Activated T-helper 17 cell treated with anti-CD3 and anti-CD28 coated beads, Interleukin-2, amount 50 U/mL, for 72 hours (primary cell): ENCODE measurements around the gene TANGO2. TPM values are rescaled to one million over a fixed set of nuclear protein-coding genes. Genes with fewer than 3 reads are reported as not detected.

ENCODE experiments used
- ATAC-seq: fragments of 150-1000 bp; cut with Tn5 transposase; replicated peaks from 2 replicates; pipeline ENCODE4 v1.10.0; 2021; ENCODE audit warnings: mild to moderate bottlenecking, moderate library complexity
- H3K27ac Mint-ChIP-seq: one replicate; pipeline ENCODE4 v1.8.0; 2022; ENCODE audit warnings: mixed read lengths
- H3K27me3 Mint-ChIP-seq: one replicate; pipeline ENCODE4 v1.8.0; 2022; ENCODE audit warnings: mixed read lengths
- H3K36me3 Mint-ChIP-seq: one replicate; pipeline ENCODE4 v1.8.0; 2022; ENCODE audit warnings: low read depth, mild to moderate bottlenecking, mixed read lengths
- H3K4me1 Mint-ChIP-seq: one replicate; pipeline ENCODE4 v1.8.0; 2022; ENCODE audit warnings: mixed read lengths
- H3K4me3 Mint-ChIP-seq: one replicate; pipeline ENCODE4 v1.8.0; 2022; ENCODE audit warnings: mild to moderate bottlenecking, mixed read lengths
- H3K9me3 Mint-ChIP-seq: one replicate; pipeline ENCODE4 v1.8.0; 2022; ENCODE audit warnings: mixed read lengths
- total RNA-seq, 2 donors: library from RNA; stranded (reverse); gene quantifications; one replicate each; pipeline ENCODE4 v1.2.3, GENCODE V29; 2022

The TANGO2 gene
- total RNA-seq, 2 donors from 2014 or later: 19.3 to 28.2 TPM

- Mint-ChIP-seq H3K4me3 (no peak overlapping the region), H3K4me1 (no peaks in the 10 kb centered on the region), H3K36me3 (no peaks in the 10 kb centered on the region), H3K27me3 (no peaks in the 10 kb centered on the region), H3K27ac (no peak overlapping the region), H3K9me3 (no peaks in the 10 kb centered on the region)
- no peak for ATAC-seq
These were observed 40.1 kb upstream of the TANGO2 start for GRCh38 chr22:19980766-19981165.

DNA sequence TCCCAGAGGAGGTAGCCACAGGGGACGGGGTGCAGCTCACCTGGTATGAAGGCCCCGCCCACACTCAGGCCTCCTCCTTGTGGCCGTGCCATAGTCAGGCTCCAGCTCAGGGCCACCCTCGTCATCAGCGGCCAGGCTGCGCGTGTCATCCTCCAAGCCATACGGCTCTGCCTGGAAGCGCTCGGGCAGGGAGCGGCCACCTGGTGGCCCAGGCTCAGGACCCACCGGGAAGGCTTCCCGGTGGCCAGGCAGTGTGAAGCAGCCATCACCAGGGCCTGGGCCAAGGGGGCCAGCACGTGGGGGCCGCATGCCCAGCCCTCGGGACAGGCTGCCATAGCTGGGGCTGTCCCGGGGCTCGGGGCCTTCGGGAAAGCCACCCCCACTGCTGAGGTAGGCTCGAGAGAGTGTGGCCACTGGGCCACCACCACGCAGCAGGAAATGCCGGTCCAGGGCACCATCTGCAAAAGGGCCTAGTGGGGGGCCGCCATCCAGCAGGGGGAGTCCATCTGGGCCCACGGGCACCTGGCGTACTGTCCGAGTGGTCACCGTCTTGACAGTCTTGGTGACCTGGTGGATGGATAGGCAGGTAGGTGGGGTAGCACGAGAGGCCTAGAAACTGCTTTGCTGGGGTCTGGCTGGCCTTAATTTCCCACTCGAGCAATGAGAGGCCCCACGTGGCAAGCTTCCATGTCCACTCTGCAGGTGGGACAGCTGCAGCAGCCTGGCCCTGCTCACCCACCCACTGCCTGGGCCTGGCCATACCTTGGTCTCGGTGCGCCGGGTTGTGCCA lies 39.5 kb upstream of the TANGO2 start:
- no peak overlapping the region for H3K4me3 Mint-ChIP-seq
- no peaks in the 10 kb centered on the region for H3K27me3 Mint-ChIP-seq
- no peaks in the 10 kb centered on the region for H3K36me3 Mint-ChIP-seq
- no peaks in the 10 kb centered on the region for H3K9me3 Mint-ChIP-seq
- no peak for ATAC-seq
- no peaks in the 10 kb centered on the region for H3K4me1 Mint-ChIP-seq
- H3K27ac Mint-ChIP-seq: no peak overlapping the region

- Mint-ChIP-seq H3K27me3 (no peaks in the 10 kb centered on the region), H3K4me1 (no peaks in the 10 kb centered on the region), H3K36me3 (no peaks in the 10 kb centered on the region), H3K27ac (no peak overlapping the region), H3K9me3 (no peaks in the 10 kb centered on the region), H3K4me3 (no peak overlapping the region)
- no peak for ATAC-seq
These were observed 38.7 kb upstream of the TANGO2 start for GRCh38 chr22:19981961-19982920.

DNA sequence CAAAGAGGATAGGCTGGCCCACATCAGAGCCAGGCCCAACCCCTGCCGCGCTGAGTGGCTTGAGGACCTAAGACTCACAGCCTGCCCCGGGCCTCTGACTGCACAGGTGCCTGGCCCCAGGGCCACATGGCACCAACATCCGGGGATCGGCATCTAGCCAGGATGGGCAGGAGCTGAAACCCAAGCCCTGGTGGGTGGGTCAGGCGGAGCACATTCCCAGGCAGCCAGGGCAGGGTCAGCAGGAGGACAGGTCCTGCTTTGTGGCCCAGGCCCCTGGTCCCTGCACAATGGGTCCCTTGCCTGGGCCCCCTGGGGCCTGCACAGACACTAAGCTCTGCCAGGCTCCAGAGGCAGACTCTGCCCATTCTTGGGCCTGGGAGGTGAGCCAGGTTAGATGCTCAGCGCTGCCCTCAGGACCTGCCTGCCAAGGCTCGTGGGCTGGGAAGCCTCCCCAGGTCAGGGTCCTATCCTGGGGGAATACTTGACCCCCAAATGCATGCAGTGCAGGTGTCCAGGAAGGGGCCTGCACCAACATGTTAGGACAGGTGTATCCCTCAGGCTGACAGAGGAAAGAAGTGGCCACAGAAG lies 37.8 kb upstream of the TANGO2 start:
- no peaks in the 10 kb centered on the region for H3K36me3 Mint-ChIP-seq
- H3K9me3 Mint-ChIP-seq: no peaks in the 10 kb centered on the region
- H3K4me3 Mint-ChIP-seq: no peak overlapping the region
- H3K27me3 Mint-ChIP-seq: no peaks in the 10 kb centered on the region
- H3K27ac Mint-ChIP-seq: no peak overlapping the region
- H3K4me1 Mint-ChIP-seq: no peaks in the 10 kb centered on the region
- ATAC-seq: no peak

DNA sequence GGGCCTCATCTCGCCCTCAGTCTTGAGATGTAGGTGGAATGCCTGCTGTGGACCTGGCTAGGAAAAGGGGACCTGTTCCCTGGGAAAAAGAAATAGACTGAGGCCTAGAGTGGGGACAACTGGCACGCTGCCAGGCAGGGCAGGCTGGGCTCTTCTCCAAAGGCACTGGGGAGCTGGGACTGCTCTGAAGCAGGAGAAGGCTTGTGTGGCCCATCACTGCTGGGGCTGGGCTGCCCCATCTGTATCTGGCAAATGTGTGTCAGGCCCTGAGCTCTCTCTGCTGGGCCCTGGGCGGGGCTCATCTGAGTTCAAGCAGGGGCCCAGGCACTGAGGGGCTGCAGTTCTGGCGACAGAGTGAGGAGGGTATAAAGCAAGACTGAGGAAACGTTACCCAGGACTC lies 37.2 kb upstream of the TANGO2 start:
- ATAC-seq: no peak
- no peak overlapping the region for H3K4me3 Mint-ChIP-seq
- no peaks in the 10 kb centered on the region for H3K9me3 Mint-ChIP-seq
- no peaks in the 10 kb centered on the region for H3K4me1 Mint-ChIP-seq
- H3K27ac Mint-ChIP-seq: no peak overlapping the region
- H3K36me3 Mint-ChIP-seq: no peaks in the 10 kb centered on the region
- H3K27me3 Mint-ChIP-seq: no peaks in the 10 kb centered on the region

GRCh38 chr22:19984201-19984753 lies 36.6 kb upstream of the TANGO2 start:
- Mint-ChIP-seq H3K27ac (no peak overlapping the region), H3K27me3 (no peaks in the 10 kb centered on the region)
- ATAC-seq: peak; percentile 44

DNA sequence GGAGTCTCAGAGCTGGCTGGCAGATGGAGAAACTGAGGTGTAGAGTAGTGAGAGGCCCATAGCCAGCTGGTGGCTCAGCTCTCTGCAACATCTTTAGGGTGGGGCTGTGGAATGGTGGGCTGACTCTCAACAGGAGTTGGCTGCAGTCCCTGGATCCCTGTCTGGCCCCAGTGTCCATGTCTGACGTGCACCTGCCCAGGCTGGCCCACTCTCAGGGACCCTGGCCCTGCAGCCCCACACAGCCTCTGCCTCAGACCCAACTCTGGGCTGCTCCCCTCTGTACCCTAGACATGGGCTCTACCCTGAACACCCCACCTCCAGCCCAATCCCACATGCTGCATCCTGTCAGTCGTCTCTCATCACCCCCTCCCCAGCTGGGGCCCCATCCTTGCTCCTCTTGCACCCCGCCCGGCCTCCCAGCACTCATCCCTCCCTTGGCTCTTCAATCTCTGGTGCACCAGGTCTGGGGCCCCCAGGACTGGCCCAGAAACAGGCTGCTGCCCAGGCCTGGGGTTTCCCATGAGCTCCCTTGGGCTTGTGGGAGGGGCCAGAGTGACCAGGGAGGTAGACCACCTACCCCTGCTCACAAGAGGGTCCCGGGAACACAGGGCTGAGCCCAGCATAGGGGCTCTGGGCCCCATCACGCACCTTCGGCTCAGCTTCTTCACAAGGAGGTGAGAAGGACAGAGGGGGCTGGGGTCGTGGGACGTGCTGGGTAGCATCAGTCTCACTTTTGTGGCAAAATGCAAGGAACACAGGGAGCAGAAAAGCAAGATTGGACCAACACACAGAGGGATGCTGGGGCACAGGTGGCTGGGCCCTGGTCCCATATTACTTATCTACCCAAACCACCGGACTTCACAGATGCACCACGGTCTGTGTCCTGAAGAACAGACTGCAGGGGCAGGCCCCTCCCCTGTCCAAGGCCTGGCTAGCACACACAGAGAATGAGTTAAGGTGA lies 35.8 kb upstream of the TANGO2 start:
- no peak overlapping the region for H3K4me3 Mint-ChIP-seq
- no peaks in the 10 kb centered on the region for H3K27me3 Mint-ChIP-seq
- H3K9me3 Mint-ChIP-seq: no peaks in the 10 kb centered on the region
- ATAC-seq: no peak
- no peaks in the 10 kb centered on the region for H3K4me1 Mint-ChIP-seq
- no peaks in the 10 kb centered on the region for H3K36me3 Mint-ChIP-seq
- H3K27ac Mint-ChIP-seq: no peak overlapping the region

More at GRCh38 chr22:19984201-19984753, 36.6 kb upstream of the TANGO2 start:
- H3K36me3 Mint-ChIP-seq: no peaks in the 10 kb centered on the region
- H3K4me1 Mint-ChIP-seq: no peaks in the 10 kb centered on the region
- no peaks in the 10 kb centered on the region for H3K9me3 Mint-ChIP-seq
- no peak overlapping the region for H3K4me3 Mint-ChIP-seq

GRCh38 chr22:19986011-19986409 lies 34.9 kb upstream of the TANGO2 start:
- ATAC-seq: no peak
- Mint-ChIP-seq H3K36me3 (no peaks in the 10 kb centered on the region), H3K27me3 (no peaks in the 10 kb centered on the region), H3K4me1 (no peaks in the 10 kb centered on the region), H3K27ac (no peak overlapping the region), H3K4me3 (peak overlapping the region; percentile 21), H3K9me3 (no peaks in the 10 kb centered on the region)

DNA sequence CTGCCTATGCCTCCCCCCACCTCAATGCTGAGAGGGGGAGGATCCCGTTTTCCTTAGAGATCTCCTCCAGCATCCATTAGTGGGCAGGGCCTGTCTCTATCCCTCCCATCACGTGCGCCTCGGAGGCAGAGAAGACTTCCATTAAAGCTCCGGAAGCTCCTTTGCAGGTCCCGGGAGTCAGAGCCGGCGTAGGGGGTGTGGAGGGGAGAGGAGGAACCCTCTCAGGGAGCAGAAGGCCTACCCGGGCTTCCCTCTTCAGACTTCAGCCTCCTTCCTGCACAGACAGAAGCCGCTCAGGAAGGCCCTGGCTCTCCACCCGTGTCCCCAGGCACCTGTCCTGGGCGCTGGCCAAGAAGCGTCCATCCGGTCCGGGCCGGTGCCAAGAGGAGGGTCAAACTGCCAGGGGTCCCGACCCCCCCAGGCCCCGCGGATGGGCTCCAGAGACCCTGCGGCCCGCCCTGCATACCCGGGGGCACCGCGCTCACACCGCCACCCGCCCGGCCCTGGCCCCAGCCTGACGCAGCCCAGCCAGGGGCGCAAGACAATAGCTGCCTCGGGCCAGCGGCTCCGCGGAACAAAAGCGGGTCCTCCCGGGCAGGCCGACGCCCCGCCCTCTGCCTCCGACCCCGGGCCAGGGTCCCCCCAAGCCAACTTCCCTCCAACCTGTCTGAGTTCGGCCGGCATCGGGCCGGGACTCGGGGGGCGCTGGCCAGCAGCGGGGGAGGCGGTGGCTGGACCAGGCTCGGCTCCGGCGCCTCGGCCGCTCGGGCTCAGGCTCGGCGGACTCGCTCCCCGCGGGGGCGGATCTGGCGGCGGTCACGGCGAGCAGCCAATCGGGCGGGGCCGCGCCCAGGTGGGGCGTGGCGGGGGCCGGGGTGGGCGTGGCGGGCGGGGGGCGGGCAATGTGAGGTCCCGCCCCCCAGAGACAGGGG lies 34.2 kb upstream of the TANGO2 start:
- peak overlapping the region; percentile 21 for H3K4me3 Mint-ChIP-seq
- ATAC-seq: peak; percentile 92

GRCh38 chr22:19987394-19988306 lies 33.3 kb upstream of the TANGO2 start:
- H3K27me3 Mint-ChIP-seq: no peaks in the 10 kb centered on the region
- H3K9me3 Mint-ChIP-seq: no peaks in the 10 kb centered on the region
- no peaks in the 10 kb centered on the region for H3K36me3 Mint-ChIP-seq
- no peak for ATAC-seq
- no peaks in the 10 kb centered on the region for H3K4me1 Mint-ChIP-seq
- peak overlapping the region; percentile 34 for H3K4me3 Mint-ChIP-seq
- H3K27ac Mint-ChIP-seq: no peak overlapping the region

More for the DNA sequence above, 34.2 kb upstream of the TANGO2 start:
- H3K4me1 Mint-ChIP-seq: no peaks in the 10 kb centered on the region
- H3K27me3 Mint-ChIP-seq: no peaks in the 10 kb centered on the region
- H3K27ac Mint-ChIP-seq: no peak overlapping the region
- no peaks in the 10 kb centered on the region for H3K9me3 Mint-ChIP-seq
- H3K36me3 Mint-ChIP-seq: no peaks in the 10 kb centered on the region

- Mint-ChIP-seq H3K4me3 (peak overlapping the region; percentile 34), H3K27ac (no peak overlapping the region), H3K4me1 (no peaks in the 10 kb centered on the region), H3K9me3 (no peaks in the 10 kb centered on the region), H3K27me3 (no peaks in the 10 kb centered on the region), H3K36me3 (no peaks in the 10 kb centered on the region)
- no peak for ATAC-seq
These were observed 32.5 kb upstream of the TANGO2 start for GRCh38 chr22:19988331-19988808.
